Keratinocyte (primary cell): ENCODE data around the gene DMAC2. TPM values are rescaled to one million over a fixed set of nuclear protein-coding genes. Genes with fewer than 3 reads are reported as not detected.

Source experiments
- DNase-seq: peaks from one replicate; pipeline ENCODE4 v3.0.0-alpha.2; 2011; ENCODE audit warnings: low read depth, missing footprints, low spot score
- FAIRE-seq: peaks from 2 replicates; lab custom pipeline; 2011; peaks lifted over from hg19 to GRCh38; lab: Jason Lieb, UNC
- H2AFZ ChIP-seq: 2 replicates; pipeline ENCODE4 v1.6.0; 2012; ENCODE audit warnings: low read length, control low read depth, inconsistent platforms; ENCODE audit not compliant: control insufficient read depth
- H3K27ac ChIP-seq: 2 replicates; pipeline ENCODE4 v1.5.1; 2011; ENCODE audit warnings: low read length; ENCODE audit not compliant: control insufficient read depth, insufficient read depth
- H3K27me3 ChIP-seq: 3 replicates; pipeline ENCODE4 v1.6.0; 2011; ENCODE audit warnings: low read length; ENCODE audit not compliant: control insufficient read depth, insufficient read depth; ENCODE audit errors: extremely low read depth
- H3K36me3 ChIP-seq, 2 experiments: 2 replicates in 1 of 2; 3 replicates in 1 of 2; pipeline ENCODE4 v1.5.1; 2011; ENCODE audit warnings: low read length in 2 of 2, mild to moderate bottlenecking in 1 of 2; ENCODE audit not compliant: control insufficient read depth in 2 of 2, insufficient read depth in 2 of 2; ENCODE audit errors: extremely low read depth in 1 of 2
- H3K4me1 ChIP-seq: 3 replicates; pipeline ENCODE4 v1.5.1; 2011; ENCODE audit warnings: low read length; ENCODE audit not compliant: control insufficient read depth, insufficient read depth; ENCODE audit errors: extremely low read depth
- H3K4me2 ChIP-seq: 3 replicates; pipeline ENCODE4 v1.6.0; 2011; ENCODE audit warnings: low read depth, low read length; ENCODE audit not compliant: control insufficient read depth, insufficient read depth; ENCODE audit errors: extremely low read depth
- H3K4me3 ChIP-seq, 3 experiments: fragments of 200-600 bp in 1 of 3; sonication (generic) in 1 of 3; 2 replicates in 2 of 3; 3 replicates in 1 of 3; pipeline ENCODE4 v1.5.1; 2011 to 2016; ENCODE audit warnings: low read length in 3 of 3, mild to moderate bottlenecking in 3 of 3, control low read depth in 2 of 3, inconsistent platforms in 1 of 3, low read depth in 1 of 3, mixed read lengths in 1 of 3, mixed run types in 1 of 3, moderate library complexity in 1 of 3; ENCODE audit not compliant: control insufficient read depth in 2 of 3, insufficient read depth in 2 of 3; ENCODE audit errors: extremely low read depth in 1 of 3
- H3K79me2 ChIP-seq: 2 replicates; pipeline ENCODE4 v1.6.0; 2012; ENCODE audit warnings: low read length; ENCODE audit not compliant: control insufficient read depth, insufficient read depth
- H3K9ac ChIP-seq: 3 replicates; pipeline ENCODE4 v1.6.0; 2011; ENCODE audit warnings: low read length; ENCODE audit not compliant: control insufficient read depth, insufficient read depth; ENCODE audit errors: extremely low read depth
- H3K9me1 ChIP-seq: 3 replicates; pipeline ENCODE4 v1.6.0; 2011; ENCODE audit warnings: low read length; ENCODE audit not compliant: control insufficient read depth, insufficient read depth; ENCODE audit errors: extremely low read depth
- H3K9me3 ChIP-seq: 2 replicates; pipeline ENCODE4 v1.5.1; 2012; ENCODE audit warnings: low read depth, low read length; ENCODE audit not compliant: control insufficient read depth
- H4K20me1 ChIP-seq: 3 replicates; pipeline ENCODE4 v1.6.0; 2011; ENCODE audit warnings: low read length; ENCODE audit not compliant: control insufficient read depth, insufficient read depth; ENCODE audit errors: extremely low read depth
- EZH2 ChIP-seq: IDR thresholded peaks from one replicate; pipeline ENCODE4 v1.6.1; 2012; ENCODE audit warnings: inconsistent platforms, mild to moderate bottlenecking, low read length, moderate library complexity
- dilution Hi-C: fragments of 300-500 bp; cut with MboI; formaldehyde crosslinking; loops from one replicate; pipeline ENCODE4 v1.7.0; 2020; ENCODE audit warnings: low sequenced_read_pairs; ENCODE audit not compliant: extremely low pct_ligation_motif_present
- polyA plus RNA-seq, 5 experiments: library from polyadenylated mRNA; depleted of rRNA in 3 of 5; stranded (reverse) in 3 of 5; stranded (forward) in 1 of 5; unstranded in 1 of 5; fragments of >200 nt; gene quantifications; 1 replicate in 1 of 5; 2 replicates in 3 of 5; 3 replicates in 1 of 5; pipeline versions ENCODE4 v1.2.1 to v1.2.3, GENCODE V29; 2011 to 2012; ENCODE audit warnings: missing spikeins in 2 of 5, low read depth in 1 of 5, low replicate concordance in 1 of 5
- TF ChIP-seq, protein P1 (sequence below), 3 experiments: IDR thresholded peaks in 1 of 3; conservative IDR thresholded peaks in 1 of 3; optimal IDR thresholded peaks in 1 of 3; 2 replicates in 2 of 3; 3 replicates in 1 of 3; pipeline versions ENCODE3 to v1.5.1; 2011; ENCODE audit warnings: low read length in 3 of 3, mild to moderate bottlenecking in 3 of 3, moderate library complexity in 2 of 3, control low read depth in 1 of 3, inconsistent platforms in 1 of 3; ENCODE audit not compliant: insufficient read depth in 2 of 3; ENCODE audit errors: extremely low read depth in 1 of 3

Gene DMAC2
- polyA plus RNA-seq, 1 donor (not counting 4 experiments of a cell fraction or from before 2014, with no cell fraction given): 45.3 TPM

DNA sequence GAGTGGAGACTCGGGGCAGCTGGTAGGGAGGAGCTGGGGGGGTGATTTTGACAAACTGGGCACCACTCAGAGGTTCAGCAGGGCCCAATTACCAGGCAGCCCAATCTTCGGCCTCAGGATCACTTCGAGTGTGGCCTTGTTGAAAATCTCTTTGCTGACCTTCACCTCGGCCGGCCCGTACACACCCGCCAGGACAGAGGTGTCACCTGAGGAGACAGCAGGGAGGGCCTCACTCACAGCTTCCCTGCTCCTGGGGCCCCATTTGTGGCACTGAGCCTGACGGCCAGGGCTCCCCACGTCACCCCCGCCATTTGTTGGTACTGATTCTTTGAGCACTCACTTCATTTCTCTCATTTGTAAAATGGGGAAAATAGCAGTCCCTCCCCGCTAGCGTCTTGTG is 46.9 kb downstream of the DMAC2 start:
- Histone ChIP-seq H3K9ac (no peak overlapping the region), H3K27me3 (no peaks in the 10 kb centered on the region), H3K4me3 (no peak overlapping the region), H3K36me3 (peaks cover 9 to 17% of the 10 kb centered on the region in 2 experiments), H2AFZ (no peak overlapping the region), H3K4me2 (no peak overlapping the region), H3K27ac (no peak overlapping the region), H3K9me3 (no peaks in the 10 kb centered on the region), H3K79me2 (peaks cover 14% of the 10 kb centered on the region), H3K4me1 (peaks cover 2% of the 10 kb centered on the region), H3K9me1 (no peaks in the 10 kb centered on the region), H4K20me1 (no peaks in the 10 kb centered on the region)
- DNase-seq: no peak
- dilution Hi-C loops: no loop called here
- TF ChIP-seq, protein P1, sequence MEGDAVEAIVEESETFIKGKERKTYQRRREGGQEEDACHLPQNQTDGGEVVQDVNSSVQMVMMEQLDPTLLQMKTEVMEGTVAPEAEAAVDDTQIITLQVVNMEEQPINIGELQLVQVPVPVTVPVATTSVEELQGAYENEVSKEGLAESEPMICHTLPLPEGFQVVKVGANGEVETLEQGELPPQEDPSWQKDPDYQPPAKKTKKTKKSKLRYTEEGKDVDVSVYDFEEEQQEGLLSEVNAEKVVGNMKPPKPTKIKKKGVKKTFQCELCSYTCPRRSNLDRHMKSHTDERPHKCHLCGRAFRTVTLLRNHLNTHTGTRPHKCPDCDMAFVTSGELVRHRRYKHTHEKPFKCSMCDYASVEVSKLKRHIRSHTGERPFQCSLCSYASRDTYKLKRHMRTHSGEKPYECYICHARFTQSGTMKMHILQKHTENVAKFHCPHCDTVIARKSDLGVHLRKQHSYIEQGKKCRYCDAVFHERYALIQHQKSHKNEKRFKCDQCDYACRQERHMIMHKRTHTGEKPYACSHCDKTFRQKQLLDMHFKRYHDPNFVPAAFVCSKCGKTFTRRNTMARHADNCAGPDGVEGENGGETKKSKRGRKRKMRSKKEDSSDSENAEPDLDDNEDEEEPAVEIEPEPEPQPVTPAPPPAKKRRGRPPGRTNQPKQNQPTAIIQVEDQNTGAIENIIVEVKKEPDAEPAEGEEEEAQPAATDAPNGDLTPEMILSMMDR (optimal IDR thresholded peaks at IDR 0.05 in 1 of 3, IDR thresholded peaks at IDR 0.05 in 1 of 3, conservative IDR thresholded peaks at IDR 0.05 in 1 of 3; ENCODE audit: extremely low read depth in 1 of 3, insufficient read depth in 2 of 3, low read length in 3 of 3): no peak
- TF ChIP-seq EZH2: no peak
- FAIRE-seq: no peak

DNA sequence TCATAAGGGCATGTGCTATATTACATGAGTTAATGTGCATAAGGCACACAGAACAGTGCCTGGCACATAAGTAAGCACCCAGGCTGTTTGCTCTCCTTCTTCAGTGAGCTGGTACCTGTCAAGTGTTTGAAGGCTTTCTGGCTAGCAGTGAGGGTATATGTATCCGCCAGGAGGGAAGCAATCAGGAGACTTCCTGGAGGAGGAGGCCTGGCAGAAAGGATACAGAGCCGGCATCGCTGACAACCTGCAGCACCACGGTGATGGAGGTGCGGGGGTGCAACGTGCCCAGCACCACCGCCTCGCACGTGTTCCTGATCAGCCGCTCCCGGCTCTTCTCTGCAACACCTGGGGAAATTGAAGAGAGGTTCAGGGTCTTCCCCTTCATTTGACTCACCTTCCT is 48.1 kb downstream of the DMAC2 start:
- H2AFZ ChIP-seq: no peak overlapping the region
- TF ChIP-seq, protein P1 (optimal IDR thresholded peaks at IDR 0.05 in 1 of 3, IDR thresholded peaks at IDR 0.05 in 1 of 3, conservative IDR thresholded peaks at IDR 0.05 in 1 of 3; ENCODE audit: extremely low read depth in 1 of 3, insufficient read depth in 2 of 3, low read length in 3 of 3): no peak
- no peak for TF ChIP-seq EZH2
- H3K9me3 ChIP-seq: no peaks in the 10 kb centered on the region
- peaks cover 10% of the 10 kb centered on the region for H3K79me2 ChIP-seq
- no peak overlapping the region for H3K27ac ChIP-seq
- no peak overlapping the region for H3K4me3 ChIP-seq
- DNase-seq: no peak
- no peak for FAIRE-seq
- H3K4me2 ChIP-seq: no peak overlapping the region
- H3K27me3 ChIP-seq: no peaks in the 10 kb centered on the region
- dilution Hi-C loops: no loop called here
- no peak overlapping the region for H3K9ac ChIP-seq
- no peaks in the 10 kb centered on the region for H3K9me1 ChIP-seq
- H3K36me3 ChIP-seq: peaks cover 15 to 18% of the 10 kb centered on the region in 2 experiments
- peaks cover 5% of the 10 kb centered on the region for H3K4me1 ChIP-seq
- no peaks in the 10 kb centered on the region for H4K20me1 ChIP-seq
